A549 (cell line): Measurements from ENCODE around the gene KCNIP3. TPM values are rescaled to one million over a fixed set of nuclear protein-coding genes. Genes with fewer than 3 reads are reported as not detected.

Experiments used
- ATAC-seq, 2 experiments: fragments of 200-7000 bp in 1 of 2; fragments of >200 bp in 1 of 2; cut with Nextera tagmentation in 1 of 2; cut with Tn5 transposase in 1 of 2; 3 replicates each; pipeline versions ENCODE4 v1.8.0 to v1.9.1; 2018 to 2020; ENCODE audit warnings: mild to moderate bottlenecking in 1 of 2, moderate library complexity in 1 of 2
- CTCF ChIA-PET: fragments of 300-600 bp; sonication (Branson Sonifier 250); formaldehyde crosslinking; extraction: SDS; loops from one replicate; lab custom pipeline; 2021; ENCODE audit warnings: antibody characterized with exemption, inconsistent platforms; lab: Yijun Ruan, JAX
- POLR2A ChIA-PET: fragments of 350-600 bp; formaldehyde crosslinking; extraction: SDS; loops from one replicate; lab custom pipeline; 2021; ENCODE audit warnings: antibody characterized with exemption, inconsistent platforms; lab: Yijun Ruan, JAX
- DNase-seq, 2 experiments: peaks; one replicate each; pipeline versions ENCODE4 v3.0.0 to v3.0.0-alpha.2; 2011 to 2016; ENCODE audit warnings: low read depth in 1 of 2, low spot score in 1 of 2
- FAIRE-seq: peaks from 2 replicates; lab custom pipeline; 2011; peaks lifted over from hg19 to GRCh38; lab: Jason Lieb, UNC
- H3K27ac ChIP-seq, 2 experiments: fragments of >200 bp; sonication (Bioruptor Twin); formaldehyde crosslinking; 3 replicates each; pipeline ENCODE4 v1.5.1; 2016 to 2017
- H3K4me1 ChIP-seq: fragments of >200 bp; sonication (Bioruptor Twin); formaldehyde crosslinking; 3 replicates; pipeline ENCODE4 v1.6.1; 2016
- H3K4me2 ChIP-seq: fragments of >200 bp; sonication (Bioruptor Twin); formaldehyde crosslinking; 3 replicates; pipeline ENCODE4 v1.6.1; 2016
- H3K4me3 ChIP-seq: fragments of >200 bp; sonication (Bioruptor Twin); formaldehyde crosslinking; 3 replicates; pipeline ENCODE4 v1.5.1; 2016
- H3K9me3 ChIP-seq: fragments of >200 bp; sonication (Bioruptor Twin); formaldehyde crosslinking; 3 replicates; pipeline ENCODE4 v1.6.1; 2016
- BHLHE40 ChIP-seq: IDR thresholded peaks from 2 replicates; pipeline ENCODE4 v1.6.1; 2012; ENCODE audit warnings: low read depth, low read length, inconsistent platforms
- CBX2 ChIP-seq: fragments of 200-600 bp; sonication (generic); IDR thresholded peaks from 2 replicates; pipeline ENCODE4 v1.6.1; 2016; ENCODE audit warnings: low read depth, mild to moderate bottlenecking, borderline replicate concordance
- CBX8 ChIP-seq: fragments of 200-600 bp; sonication (generic); IDR thresholded peaks from 2 replicates; pipeline ENCODE4 v1.6.1; 2016
- CEBPB ChIP-seq, 2 experiments: fragments of >200 bp in 1 of 2; sonication (Bioruptor Twin) in 1 of 2; formaldehyde crosslinking in 1 of 2; IDR thresholded peaks; 2 replicates each; pipeline ENCODE4 v1.6.1; 2012 to 2016
- CHD4 ChIP-seq: fragments of 200-600 bp; sonication (generic); IDR thresholded peaks from 2 replicates; pipeline ENCODE4 v1.6.1; 2016; ENCODE audit warnings: antibody characterized with exemption, mild to moderate bottlenecking, borderline replicate concordance
- E2F6 ChIP-seq: IDR thresholded peaks from 2 replicates; pipeline ENCODE4 v1.6.1; 2012; ENCODE audit warnings: low read depth, borderline replicate concordance
- ELK1 ChIP-seq: fragments of 150-350 bp; IDR thresholded peaks from 2 replicates; pipeline ENCODE4 v1.6.1; 2014; ENCODE audit warnings: low read depth, mild to moderate bottlenecking, low read length
- EP300 ChIP-seq, 2 experiments: fragments of >200 bp; sonication (Bioruptor Twin); formaldehyde crosslinking; IDR thresholded peaks; 2 replicates in 1 of 2; 3 replicates in 1 of 2; pipeline ENCODE4 v1.6.1; 2016 to 2017
- FOSL2 ChIP-seq, 2 experiments: fragments of 450-650 bp in 1 of 2; fragments of >200 bp in 1 of 2; sonication (Bioruptor Twin) in 1 of 2; formaldehyde crosslinking; IDR thresholded peaks; 2 replicates each; pipeline versions ENCODE4 v1.5.0 to v1.6.1; 2016 to 2020; ENCODE audit warnings: mild to moderate bottlenecking in 1 of 2, moderate library complexity in 1 of 2
- GATA3 ChIP-seq: IDR thresholded peaks from 2 replicates; pipeline ENCODE4 v1.6.1; 2012; ENCODE audit warnings: borderline replicate concordance
- HMGXB4 ChIP-seq: fragments of 250-450 bp; sonication (Bioruptor Pico); IDR thresholded peaks from 2 replicates; pipeline ENCODE4 v1.5.0; 2021; ENCODE audit warnings: mild to moderate bottlenecking, moderate library complexity, borderline replicate concordance
- HOXB13 ChIP-seq: fragments of 250-450 bp; sonication (Bioruptor Pico); IDR thresholded peaks from 2 replicates; pipeline ENCODE4 v1.5.0; 2020; ENCODE audit warnings: low read depth, mild to moderate bottlenecking, moderate library complexity
- HOXB5 ChIP-seq: fragments of 250-450 bp; sonication (Bioruptor Pico); IDR thresholded peaks from 2 replicates; pipeline ENCODE4 v1.5.0; 2020; ENCODE audit warnings: mild to moderate bottlenecking, moderate library complexity
- JUN ChIP-seq, 2 experiments: fragments of >200 bp; sonication (Bioruptor Twin); formaldehyde crosslinking; IDR thresholded peaks; 2 replicates in 1 of 2; 3 replicates in 1 of 2; pipeline ENCODE4 v1.6.1; 2016 to 2017
- JUNB ChIP-seq: fragments of >200 bp; sonication (Bioruptor Twin); formaldehyde crosslinking; IDR thresholded peaks from 2 replicates; pipeline ENCODE4 v1.6.1; 2016
- KDM1A ChIP-seq: fragments of 200-600 bp; sonication (generic); IDR thresholded peaks from 2 replicates; pipeline ENCODE4 v1.6.1; 2016; ENCODE audit warnings: low read depth, mild to moderate bottlenecking
- KDM5A ChIP-seq: fragments of 200-600 bp; sonication (generic); IDR thresholded peaks from 2 replicates; pipeline ENCODE4 v1.6.1; 2016; ENCODE audit warnings: antibody characterized with exemption, mild to moderate bottlenecking
- MAFK ChIP-seq: fragments of 450-650 bp; IDR thresholded peaks from 2 replicates; pipeline ENCODE4 v1.6.1; 2014; ENCODE audit not compliant: partially characterized antibody
- MAX ChIP-seq: IDR thresholded peaks from 2 replicates; pipeline ENCODE4 v1.6.1; 2012
- MAZ ChIP-seq: fragments of 150-350 bp; IDR thresholded peaks from 2 replicates; pipeline ENCODE4 v1.6.1; 2014; ENCODE audit warnings: antibody characterized with exemption, low read depth, low read length, borderline replicate concordance
- NFE2L2 ChIP-seq: fragments of 150-350 bp; conservative IDR thresholded peaks from 2 replicates; pipeline ENCODE4 v1.6.1; 2014; ENCODE audit warnings: low read length
- POLR2A ChIP-seq: IDR thresholded peaks from 2 replicates; pipeline ENCODE4 v1.6.1; 2012; ENCODE audit warnings: mild to moderate bottlenecking, low read length
- RAD21 ChIP-seq, 2 experiments: fragments of >200 bp in 1 of 2; sonication (Bioruptor Twin) in 1 of 2; formaldehyde crosslinking in 1 of 2; IDR thresholded peaks in 1 of 2; conservative IDR thresholded peaks in 1 of 2; 2 replicates in 1 of 2; 3 replicates in 1 of 2; pipeline ENCODE4 v1.6.1; 2012 to 2018; ENCODE audit warnings: inconsistent platforms in 1 of 2
- RCOR1 ChIP-seq: fragments of 150-350 bp; IDR thresholded peaks from 2 replicates; pipeline ENCODE4 v1.6.1; 2014; ENCODE audit warnings: antibody characterized with exemption, low read length, low read depth
- RNF2 ChIP-seq: fragments of 200-600 bp; sonication (generic); IDR thresholded peaks from 2 replicates; pipeline ENCODE4 v1.6.1; 2016; ENCODE audit warnings: low read depth, mild to moderate bottlenecking, antibody characterized with exemption, moderate library complexity, borderline replicate concordance
- SMC3 ChIP-seq: fragments of >200 bp; sonication (Bioruptor Twin); formaldehyde crosslinking; IDR thresholded peaks from 3 replicates; pipeline ENCODE4 v1.6.1; 2018; ENCODE audit warnings: inconsistent platforms
- TFCP2L1 ChIP-seq: fragments of 250-450 bp; sonication (Bioruptor Pico); IDR thresholded peaks from 2 replicates; pipeline ENCODE4 v1.5.0; 2021; ENCODE audit warnings: mild to moderate bottlenecking
- TP53 ChIP-seq: fragments of 250-450 bp; sonication (Bioruptor Pico); IDR thresholded peaks from 2 replicates; pipeline ENCODE4 v1.5.0; 2021; ENCODE audit warnings: mild to moderate bottlenecking, moderate library complexity
- USF2 ChIP-seq: fragments of 450-650 bp; IDR thresholded peaks from 2 replicates; pipeline ENCODE4 v1.6.1; 2014; ENCODE audit warnings: antibody characterized with exemption
- ZFP36 ChIP-seq: fragments of 450-650 bp; IDR thresholded peaks from 2 replicates; pipeline ENCODE4 v1.6.1; 2014; ENCODE audit warnings: borderline replicate concordance; ENCODE audit not compliant: partially characterized antibody
- ZSCAN20 ChIP-seq: fragments of 250-450 bp; sonication (Bioruptor Pico); IDR thresholded peaks from 2 replicates; pipeline ENCODE4 v1.8.0; 2022; ENCODE audit warnings: mild to moderate bottlenecking, moderate library complexity
- WGBS: methylation state at CpG from one replicate; pipeline ENCODE4 v1.1.6; 2017; ENCODE audit errors: missing lambda C conversion rate; 5-methylcytosine and 5-hydroxymethylcytosine counted together
- polyA plus RNA-seq, 4 experiments: library from polyadenylated mRNA; depleted of rRNA in 3 of 4; stranded (reverse); fragments of >200 nt; fragmentation: RNase III in 1 of 4; extraction: RNeasy Plus Mini Kit Qiagen cat#74134 plus additional on column Dnase treatment in 1 of 4; gene quantifications; 2 replicates in 3 of 4; 3 replicates in 1 of 4; pipeline ENCODE4 v1.2.3, GENCODE V29; 2011 to 2017

Gene KCNIP3
- polyA plus RNA-seq, 2 of the 4 experiments (the other 2 are of a cell fraction): 0.13 to 0.84 TPM

- CTCF ChIA-PET: no interaction called here
- TF ChIP-seq E2F6: no peak
- no peak for TF ChIP-seq RNF2
- no peak for TF ChIP-seq ZFP36
- no peak for TF ChIP-seq HMGXB4 (CRISPR knock-in tag)
- no peak for TF ChIP-seq KDM1A
- TF ChIP-seq ZSCAN20: no peak
- no peak for TF ChIP-seq MAFK
- TF ChIP-seq JUNB: no peak
- no peak for TF ChIP-seq USF2
- TF ChIP-seq RCOR1: no peak
- no peak for TF ChIP-seq CHD4
- no peak for TF ChIP-seq JUN (IDR thresholded peaks at IDR 0.05)
- TF ChIP-seq SMC3: no peak
- no peak for TF ChIP-seq GATA3
- no peak for TF ChIP-seq CEBPB (IDR thresholded peaks at IDR 0.05)
- TF ChIP-seq RAD21 (conservative IDR thresholded peaks at IDR 0.05 in 1 of 2, IDR thresholded peaks at IDR 0.05 in 1 of 2): no peak
- WGBS: 91% methylated on average over 3 of the region's 8 CpGs
- ATAC-seq: no peak
- no peak for FAIRE-seq
- POLR2A ChIA-PET: no interaction called here
- H3K4me1 ChIP-seq: no peaks in the 10 kb centered on the region
- no peak overlapping the region for H3K4me3 ChIP-seq
- H3K27ac ChIP-seq: no peak overlapping the region
- H3K9me3 ChIP-seq: peaks cover 30% of the 10 kb centered on the region
- no peak for DNase-seq
- H3K4me2 ChIP-seq: no peak overlapping the region
Observed at GRCh38 chr2:95287336-95287735, 9.8 kb upstream of the KCNIP3 start.

- Histone ChIP-seq H3K4me3 (no peak overlapping the region), H3K4me1 (no peaks in the 10 kb centered on the region), H3K9me3 (peaks cover 33% of the 10 kb centered on the region), H3K4me2 (no peak overlapping the region), H3K27ac (no peak overlapping the region)
- no peak for TF ChIP-seq MAFK
- no peak for TF ChIP-seq CBX8
- TF ChIP-seq MAZ: no peak
- no peak for TF ChIP-seq E2F6
- no peak for TF ChIP-seq TFCP2L1 (CRISPR knock-in tag)
- no peak for TF ChIP-seq NFE2L2
- TF ChIP-seq FOSL2 (IDR thresholded peaks at IDR 0.05): no peak
- no peak for TF ChIP-seq FOSL2 (CRISPR knock-in tag; IDR thresholded peaks at IDR 0.05)
- no peak for TF ChIP-seq BHLHE40
- TF ChIP-seq EP300 (IDR thresholded peaks at IDR 0.05): no peak
- TF ChIP-seq POLR2A: no peak
- TF ChIP-seq TP53: no peak
- TF ChIP-seq ZSCAN20: no peak
- TF ChIP-seq MAX: no peak
- no peak for TF ChIP-seq CBX2
- TF ChIP-seq HOXB5 (CRISPR knock-in tag): no peak
- TF ChIP-seq ELK1: no peak
- TF ChIP-seq HOXB13: no peak
- TF ChIP-seq KDM5A: no peak
- no peak for TF ChIP-seq HMGXB4 (CRISPR knock-in tag)
- TF ChIP-seq CEBPB (IDR thresholded peaks at IDR 0.05): no peak
- FAIRE-seq: no peak
- ATAC-seq: no peak
- WGBS: 70% methylated on average over 5 of the region's 5 CpGs
- POLR2A ChIA-PET: no interaction called here
- CTCF ChIA-PET: no interaction called here
- DNase-seq: no peak
Observed at GRCh38 chr2:95287806-95288205, 9.3 kb upstream of the KCNIP3 start.
